ENCODE results near the gene DNAJB1. TPM values are rescaled to one million over a fixed set of nuclear protein-coding genes. Genes with fewer than 3 reads are reported as not detected.
A peak's percentile ranks its signal among the peaks of the same experiment; 100 is the strongest.
"Not testable (repeated sequence)": the region's sequence is repeated elsewhere in the genome, so short reads cannot be mapped to it uniquely, and the experiment has no call there.

Gene DNAJB1
- total RNA-seq, 1 donor from 2014 or later, result 45.7 TPM

DNA sequence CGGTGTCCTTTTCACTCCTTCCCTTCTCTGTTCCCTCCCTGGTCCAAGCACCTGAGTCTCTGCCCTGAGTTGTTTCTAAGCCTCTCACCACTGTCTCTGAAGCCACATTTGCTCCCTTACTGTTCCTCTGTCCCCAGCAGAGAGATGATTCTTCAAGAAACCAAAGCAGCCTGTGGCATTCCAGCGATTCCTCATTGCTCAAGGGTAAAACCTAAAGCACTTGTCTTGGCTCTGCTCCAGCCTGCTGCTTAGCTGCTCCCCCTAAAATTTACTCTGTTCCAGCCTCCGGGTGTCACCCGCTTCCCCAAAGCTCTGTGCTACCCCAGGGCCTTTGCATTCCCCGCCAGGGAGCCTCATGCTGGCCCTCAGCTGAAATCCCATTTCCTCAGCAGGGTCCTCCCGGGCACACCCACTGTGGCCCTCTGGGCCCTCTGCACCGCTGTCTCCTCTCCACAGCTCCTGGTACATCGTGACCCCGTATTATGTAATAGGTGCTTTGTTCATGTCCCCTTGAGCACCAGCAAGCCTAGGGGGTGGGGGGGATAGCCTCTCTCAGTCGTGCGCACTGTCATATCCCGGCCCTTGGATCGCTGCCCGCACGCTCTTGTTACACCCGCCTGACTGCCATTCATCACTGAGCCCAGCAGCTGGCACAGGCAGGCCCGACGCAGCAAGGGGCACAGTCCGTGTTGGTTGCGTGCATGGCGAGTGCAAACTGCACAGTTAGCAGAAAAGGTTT is 26.9 kb upstream of the DNAJB1 start:
- Mint-ChIP-seq H3K9me3 (ENCODE audit: unreplicated experiment) (no peaks in the 10 kb centered on the region), H3K27ac (ENCODE audit: unreplicated experiment) (no peak overlapping the region), H3K36me3 (ENCODE audit: low read depth, unreplicated experiment) (peaks cover 8% of the 10 kb centered on the region), H3K4me1 (ENCODE audit: unreplicated experiment) (peaks cover 4% of the 10 kb centered on the region), H3K4me3 (ENCODE audit: unreplicated experiment) (no peak overlapping the region), H3K27me3 (ENCODE audit: unreplicated experiment) (peaks cover 11% of the 10 kb centered on the region)
- TF ChIP-seq, protein P1, sequence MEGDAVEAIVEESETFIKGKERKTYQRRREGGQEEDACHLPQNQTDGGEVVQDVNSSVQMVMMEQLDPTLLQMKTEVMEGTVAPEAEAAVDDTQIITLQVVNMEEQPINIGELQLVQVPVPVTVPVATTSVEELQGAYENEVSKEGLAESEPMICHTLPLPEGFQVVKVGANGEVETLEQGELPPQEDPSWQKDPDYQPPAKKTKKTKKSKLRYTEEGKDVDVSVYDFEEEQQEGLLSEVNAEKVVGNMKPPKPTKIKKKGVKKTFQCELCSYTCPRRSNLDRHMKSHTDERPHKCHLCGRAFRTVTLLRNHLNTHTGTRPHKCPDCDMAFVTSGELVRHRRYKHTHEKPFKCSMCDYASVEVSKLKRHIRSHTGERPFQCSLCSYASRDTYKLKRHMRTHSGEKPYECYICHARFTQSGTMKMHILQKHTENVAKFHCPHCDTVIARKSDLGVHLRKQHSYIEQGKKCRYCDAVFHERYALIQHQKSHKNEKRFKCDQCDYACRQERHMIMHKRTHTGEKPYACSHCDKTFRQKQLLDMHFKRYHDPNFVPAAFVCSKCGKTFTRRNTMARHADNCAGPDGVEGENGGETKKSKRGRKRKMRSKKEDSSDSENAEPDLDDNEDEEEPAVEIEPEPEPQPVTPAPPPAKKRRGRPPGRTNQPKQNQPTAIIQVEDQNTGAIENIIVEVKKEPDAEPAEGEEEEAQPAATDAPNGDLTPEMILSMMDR (IDR thresholded peaks at IDR 0.05; ENCODE audit: unreplicated experiment), result no peak
- no peak for DNase-seq (ENCODE audit: low spot score)

DNA sequence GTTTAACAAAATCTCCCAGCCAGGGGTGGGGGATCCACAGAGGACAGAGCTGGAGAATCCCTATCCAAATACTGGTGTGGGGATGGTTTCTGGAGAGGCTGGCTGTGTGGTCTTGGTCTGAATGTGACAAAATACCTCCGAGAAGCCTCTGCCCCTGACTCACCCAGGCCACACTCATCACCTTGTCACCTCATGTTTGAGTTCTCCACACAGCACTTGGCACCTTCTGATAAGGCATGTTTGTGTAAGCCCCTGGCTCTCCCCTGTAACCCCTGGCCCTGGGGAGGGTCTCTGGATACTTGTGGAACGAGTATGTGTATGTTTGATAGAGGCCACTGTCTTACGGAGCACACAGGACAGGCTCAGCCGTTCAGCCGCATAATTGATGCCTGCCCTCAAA is 25.9 kb upstream of the DNAJB1 start:
- H3K27me3 Mint-ChIP-seq (ENCODE audit: unreplicated experiment), result peaks cover 13% of the 10 kb centered on the region
- TF ChIP-seq, protein P1 (IDR thresholded peaks at IDR 0.05; ENCODE audit: unreplicated experiment), result no peak
- no peaks in the 10 kb centered on the region for H3K4me1 Mint-ChIP-seq (ENCODE audit: unreplicated experiment)
- H3K27ac Mint-ChIP-seq (ENCODE audit: unreplicated experiment), result no peak overlapping the region
- no peaks in the 10 kb centered on the region for H3K9me3 Mint-ChIP-seq (ENCODE audit: unreplicated experiment)
- no peak for DNase-seq (ENCODE audit: low spot score)
- H3K36me3 Mint-ChIP-seq (ENCODE audit: low read depth, unreplicated experiment), result peaks cover 8% of the 10 kb centered on the region
- H3K4me3 Mint-ChIP-seq (ENCODE audit: unreplicated experiment), result no peak overlapping the region

- Mint-ChIP-seq H3K27me3 (ENCODE audit: unreplicated experiment) (peaks cover 11% of the 10 kb centered on the region), H3K4me3 (ENCODE audit: unreplicated experiment) (no peak overlapping the region), H3K4me1 (ENCODE audit: unreplicated experiment) (no peaks in the 10 kb centered on the region), H3K36me3 (ENCODE audit: low read depth, unreplicated experiment) (peaks cover 8% of the 10 kb centered on the region), H3K9me3 (ENCODE audit: unreplicated experiment) (no peaks in the 10 kb centered on the region), H3K27ac (ENCODE audit: unreplicated experiment) (no peak overlapping the region)
- TF ChIP-seq, protein P1 (IDR thresholded peaks at IDR 0.05; ENCODE audit: unreplicated experiment), result no peak
- DNase-seq (ENCODE audit: low spot score), result no peak
Measured at GRCh38 chr19:14542711-14543328, 24.6 kb upstream of the DNAJB1 start.

DNA sequence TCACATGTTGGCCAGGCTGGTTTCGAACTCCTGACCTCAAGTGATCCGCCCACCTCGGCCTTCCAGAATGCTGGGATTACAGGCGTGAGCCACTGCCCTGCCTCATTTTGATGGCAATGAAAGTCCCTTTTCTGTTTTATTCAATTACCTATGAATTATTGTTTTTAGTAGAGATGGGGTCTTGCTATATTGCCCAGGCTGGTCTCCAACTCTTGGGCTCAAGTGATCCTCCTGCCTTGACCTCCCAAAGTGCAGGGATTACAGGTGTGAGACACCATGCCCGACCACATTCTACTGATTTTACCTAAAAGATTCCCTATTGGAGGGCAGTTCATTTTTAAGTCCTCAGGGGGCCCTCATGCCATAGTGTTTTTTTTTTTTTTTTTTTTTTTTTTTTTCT is 23.8 kb upstream of the DNAJB1 start:
- H3K27ac Mint-ChIP-seq (ENCODE audit: unreplicated experiment); H3K4me3 Mint-ChIP-seq (ENCODE audit: unreplicated experiment); H3K9me3 Mint-ChIP-seq (ENCODE audit: unreplicated experiment); H3K36me3 Mint-ChIP-seq (ENCODE audit: low read depth, unreplicated experiment); H3K4me1 Mint-ChIP-seq (ENCODE audit: unreplicated experiment); DNase-seq (ENCODE audit: low spot score): not testable (repeated sequence)
- peaks cover 11% of the 10 kb centered on the region for H3K27me3 Mint-ChIP-seq (ENCODE audit: unreplicated experiment)

GRCh38 chr19:14540741-14541525 is 22.7 kb upstream of the DNAJB1 start:
- peaks cover 5% of the 10 kb centered on the region for H3K36me3 Mint-ChIP-seq (ENCODE audit: low read depth, unreplicated experiment)
- H3K27ac Mint-ChIP-seq (ENCODE audit: unreplicated experiment), result peak overlapping the region; percentile 37
- peak overlapping the region; percentile 34 for H3K4me3 Mint-ChIP-seq (ENCODE audit: unreplicated experiment)
- TF ChIP-seq, protein P1 (IDR thresholded peaks at IDR 0.05; ENCODE audit: unreplicated experiment), result no peak
- no peak for DNase-seq (ENCODE audit: low spot score)
- no peaks in the 10 kb centered on the region for H3K9me3 Mint-ChIP-seq (ENCODE audit: unreplicated experiment)
- H3K4me1 Mint-ChIP-seq (ENCODE audit: unreplicated experiment), result no peaks in the 10 kb centered on the region
- peaks cover 10% of the 10 kb centered on the region for H3K27me3 Mint-ChIP-seq (ENCODE audit: unreplicated experiment)

All from endothelial cell (in vitro differentiated cells).